ENCODE measurements around the gene TRABD.

The TRABD gene

GRCh38 chr22:50205781-50206569 lies 20.3 kb downstream of the TRABD start:
- no peak for DNase-seq

- no peak for DNase-seq
These were observed 20.9 kb downstream of the TRABD start for GRCh38 chr22:50206599-50206998.

- no peak for DNase-seq
These were observed 21.8 kb downstream of the TRABD start for GRCh38 chr22:50207383-50208140.

- no peak for DNase-seq
These were observed 22.8 kb downstream of the TRABD start for GRCh38 chr22:50208430-50208938.

- DNase-seq, result no peak
These were observed 23.5 kb downstream of the TRABD start for GRCh38 chr22:50208939-50209892.

- no peak for DNase-seq
These were observed 24.2 kb downstream of the TRABD start for GRCh38 chr22:50209893-50210292.

- DNase-seq, result no peak
These were observed 24.8 kb downstream of the TRABD start for GRCh38 chr22:50210378-50211139.

- no peak for DNase-seq
These were observed 25.4 kb downstream of the TRABD start for GRCh38 chr22:50211147-50211546.

GRCh38 chr22:50213263-50213662 lies 27.6 kb downstream of the TRABD start:
- no peak for DNase-seq

- DNase-seq, result no peak
These were observed 29.8 kb downstream of the TRABD start for GRCh38 chr22:50215297-50216054.

- no peak for DNase-seq
These were observed 30.5 kb downstream of the TRABD start for GRCh38 chr22:50216055-50216683.

- DNase-seq, result no peak
These were observed 31.2 kb downstream of the TRABD start for GRCh38 chr22:50216684-50217520.

- no peak for DNase-seq
These were observed 31.9 kb downstream of the TRABD start for GRCh38 chr22:50217543-50218152.

GRCh38 chr22:50218153-50218995 lies 32.7 kb downstream of the TRABD start:
- DNase-seq, result no peak

GRCh38 chr22:50218996-50219727 lies 33.4 kb downstream of the TRABD start:
- no peak for DNase-seq

- DNase-seq, result no peak
These were observed 34.3 kb downstream of the TRABD start for GRCh38 chr22:50219800-50220602.
